GM19452 (cell line): ENCODE measurements around the gene NOXA1.
"Not testable (repeated sequence)": the region's sequence is repeated elsewhere in the genome, so short reads cannot be mapped to it uniquely, and the experiment has no call there.

ENCODE experiments used
- ATAC-seq: cut with Tn5 transposase; IDR thresholded peaks from one replicate; pipeline ENCODE4 v1.9.1; 2021; ENCODE audit not compliant: unreplicated experiment

NOXA1 gene

DNA sequence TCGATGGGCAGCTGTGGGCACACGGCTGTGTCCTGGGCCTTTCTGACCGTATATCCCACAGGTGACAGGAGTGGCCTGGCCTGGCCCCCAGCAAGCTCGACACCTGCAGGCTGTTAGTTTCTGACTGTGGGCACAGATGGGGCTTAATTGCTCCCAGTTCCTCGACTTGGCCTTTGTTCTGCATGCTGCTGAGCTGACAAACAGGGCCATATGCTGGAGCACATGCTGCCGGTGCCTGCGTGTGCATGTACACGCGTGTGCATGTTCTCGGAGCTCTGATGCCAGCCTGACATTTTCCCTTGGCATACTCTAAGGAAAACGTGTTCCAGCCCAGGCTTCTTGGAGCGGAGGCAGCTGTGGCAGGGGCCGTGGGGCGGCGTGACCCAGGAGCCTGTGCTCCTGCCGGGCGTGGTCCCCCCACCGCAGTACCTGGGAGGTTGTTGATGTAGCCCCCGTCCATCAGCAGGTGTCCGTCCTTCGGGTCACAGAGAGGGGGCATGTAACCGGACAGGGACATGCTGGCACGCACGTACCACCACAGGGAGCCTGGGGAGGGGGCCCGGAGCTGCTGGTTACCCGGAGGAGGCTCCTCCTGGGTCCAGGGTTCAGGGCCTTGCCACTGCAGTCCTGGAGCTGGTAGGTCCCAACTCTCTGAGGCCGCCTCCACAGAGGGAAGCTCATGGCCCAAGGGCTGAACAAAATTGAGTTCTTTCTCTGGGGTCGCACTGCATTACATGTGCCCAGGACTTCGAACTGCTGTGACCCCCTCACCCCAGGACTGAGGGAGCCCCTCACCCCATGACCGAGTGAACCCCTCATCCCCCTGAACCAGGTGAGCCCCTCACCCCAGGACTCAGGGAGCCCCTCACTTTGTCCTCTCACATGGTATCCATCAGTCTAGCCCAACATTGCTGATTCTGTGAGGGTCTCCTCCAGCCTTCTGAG, 40.1 kb downstream of the NOXA1 start:
- no peak for ATAC-seq

DNA sequence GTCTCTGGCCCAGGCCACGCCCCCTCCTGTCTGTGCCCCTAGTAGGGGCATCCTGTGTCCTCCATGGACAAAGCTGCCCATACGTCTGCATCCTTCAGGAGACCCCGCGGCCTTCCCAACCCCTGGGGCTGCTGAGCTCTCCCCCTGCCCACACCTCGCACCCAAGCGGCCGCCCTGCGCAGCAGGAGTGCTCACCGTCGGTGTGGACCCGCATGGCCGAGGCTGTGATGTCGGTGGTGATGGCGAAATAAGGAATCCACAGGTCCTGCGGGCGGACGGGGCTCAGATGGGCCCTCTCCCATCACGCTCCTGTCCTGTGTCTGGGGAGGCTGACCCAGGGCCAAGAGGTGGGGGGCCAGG, 40.7 kb downstream of the NOXA1 start:
- no peak for ATAC-seq

DNA sequence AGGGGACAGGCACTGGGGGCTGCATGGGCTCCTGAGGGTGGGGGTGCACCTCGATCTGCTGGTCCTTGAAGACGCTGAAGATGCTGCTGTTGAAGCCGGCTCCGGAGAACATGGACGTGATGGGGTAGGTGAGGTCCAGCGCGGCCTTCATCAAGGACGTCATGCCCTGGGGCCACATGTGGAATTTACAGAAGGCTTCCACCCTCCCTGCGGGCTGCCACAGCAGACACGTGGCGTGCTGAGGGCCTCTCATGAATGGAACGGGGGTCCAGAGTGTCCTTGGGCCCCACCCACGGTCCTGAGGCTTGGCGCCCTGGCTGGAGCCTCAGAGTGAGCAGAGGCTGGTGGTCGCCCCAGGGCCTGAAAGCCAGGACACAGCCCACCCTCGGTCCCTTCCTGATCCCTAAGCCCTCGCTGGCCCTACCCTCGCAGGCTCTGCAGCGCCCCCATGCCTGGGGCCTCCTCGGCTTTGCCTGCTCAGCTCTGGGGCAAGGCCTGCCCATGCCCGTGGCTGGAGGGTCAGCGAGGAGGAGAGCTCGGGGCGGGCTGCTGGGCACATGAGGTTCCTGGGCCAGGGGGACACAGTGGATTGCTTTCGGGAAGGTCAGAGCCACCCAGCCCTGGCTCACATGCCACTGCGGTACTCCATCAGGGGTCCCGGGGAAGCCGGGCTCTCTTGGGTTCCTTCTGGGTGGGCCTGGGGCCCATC, 41.3 kb downstream of the NOXA1 start:
- no peak for ATAC-seq

DNA sequence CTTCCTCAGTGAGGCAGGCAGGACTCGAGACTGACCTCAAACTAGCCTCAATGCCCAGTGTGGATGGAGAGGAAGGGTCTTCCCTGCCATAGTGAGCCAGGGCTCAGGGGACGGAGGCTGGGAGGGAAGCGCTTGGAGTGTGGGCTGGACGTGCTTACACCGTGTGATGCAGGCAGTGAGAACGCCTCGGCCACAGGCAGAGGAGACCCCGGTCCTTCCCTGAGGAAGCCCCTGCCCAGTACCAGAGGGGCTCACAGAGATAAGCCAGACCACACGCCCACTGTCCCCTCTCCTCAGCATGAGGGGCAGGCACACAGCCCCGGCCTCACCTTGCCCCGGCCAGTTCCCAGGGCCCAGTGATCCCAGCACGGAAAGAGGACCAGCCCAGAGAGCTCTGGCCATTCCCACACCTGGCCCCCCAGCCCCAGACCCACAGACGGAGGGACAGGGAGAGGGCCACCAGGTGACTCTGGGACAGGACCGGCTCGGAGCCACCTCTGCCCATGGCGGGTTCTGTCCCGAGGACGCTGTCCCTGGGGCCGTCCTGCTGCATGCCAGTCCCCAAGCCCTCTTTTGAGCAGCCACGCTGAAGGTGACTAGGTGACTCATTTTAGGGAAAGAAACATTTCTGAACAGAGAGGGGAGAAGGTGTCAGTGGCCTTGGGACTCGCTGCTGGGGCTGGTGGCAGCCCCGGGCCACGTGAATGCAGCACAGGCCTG, 42.0 kb downstream of the NOXA1 start:
- no peak for ATAC-seq

DNA sequence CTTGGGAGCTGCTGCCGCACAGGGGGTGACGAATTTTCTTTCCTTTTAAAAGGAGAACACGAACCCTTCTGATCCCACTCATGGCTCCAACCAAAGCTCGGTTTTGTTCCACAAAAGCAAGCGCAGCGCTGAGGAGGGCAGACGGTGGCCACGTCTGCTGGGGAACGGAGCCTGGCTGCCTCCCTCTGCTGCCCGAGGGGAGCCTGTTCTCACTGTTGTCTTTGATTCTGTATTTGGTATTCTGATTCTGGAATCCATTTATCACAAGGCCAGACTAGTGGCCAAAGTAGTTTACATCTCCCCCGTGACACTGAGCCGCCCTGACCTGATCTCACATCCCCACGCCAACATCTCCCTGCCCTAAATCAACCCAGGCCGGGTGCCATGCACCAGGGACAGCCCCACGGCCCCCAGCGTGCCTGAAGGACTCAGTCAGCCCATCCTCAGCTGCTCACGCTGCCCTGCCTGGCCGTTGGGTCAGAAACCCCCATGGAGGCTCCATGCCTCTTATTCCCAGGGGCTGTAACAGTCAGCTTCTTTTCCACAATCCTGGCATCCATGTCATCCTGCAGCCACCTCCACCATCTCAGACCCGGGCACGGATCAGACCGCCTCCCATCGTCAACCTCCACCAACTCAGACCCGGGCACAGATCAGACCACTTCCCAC, 42.7 kb downstream of the NOXA1 start:
- no peak for ATAC-seq

DNA sequence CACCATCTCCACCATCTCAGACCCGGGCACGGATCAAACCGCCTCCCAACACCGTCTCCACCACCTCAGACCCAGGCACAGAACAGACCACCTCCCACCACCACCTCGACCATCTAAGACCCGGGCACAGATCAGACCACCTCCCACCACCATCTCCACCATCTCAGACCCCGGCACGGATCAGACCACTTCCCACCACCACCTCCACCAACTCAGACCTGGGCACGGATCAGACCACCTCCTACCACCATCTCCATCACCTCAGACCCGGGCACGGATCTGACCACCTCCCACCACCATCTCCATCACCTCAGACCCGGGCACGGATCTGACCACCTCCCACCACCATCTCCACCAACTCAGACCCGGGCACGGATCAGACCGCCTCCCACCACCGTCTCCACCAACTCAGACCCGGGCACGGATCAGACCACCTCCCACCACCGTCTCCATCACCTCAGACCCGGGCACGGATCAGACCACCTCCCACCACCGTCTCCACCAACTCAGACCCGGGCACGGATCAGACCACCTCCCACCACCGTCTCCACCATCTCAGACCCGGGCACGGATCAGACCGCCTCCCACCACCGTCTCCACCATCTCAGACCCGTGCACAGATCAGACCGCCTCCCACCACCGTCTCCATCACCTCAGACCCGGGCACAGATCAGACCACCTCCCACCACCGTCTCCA, 43.3 kb downstream of the NOXA1 start:
- not testable (repeated sequence) for ATAC-seq

DNA sequence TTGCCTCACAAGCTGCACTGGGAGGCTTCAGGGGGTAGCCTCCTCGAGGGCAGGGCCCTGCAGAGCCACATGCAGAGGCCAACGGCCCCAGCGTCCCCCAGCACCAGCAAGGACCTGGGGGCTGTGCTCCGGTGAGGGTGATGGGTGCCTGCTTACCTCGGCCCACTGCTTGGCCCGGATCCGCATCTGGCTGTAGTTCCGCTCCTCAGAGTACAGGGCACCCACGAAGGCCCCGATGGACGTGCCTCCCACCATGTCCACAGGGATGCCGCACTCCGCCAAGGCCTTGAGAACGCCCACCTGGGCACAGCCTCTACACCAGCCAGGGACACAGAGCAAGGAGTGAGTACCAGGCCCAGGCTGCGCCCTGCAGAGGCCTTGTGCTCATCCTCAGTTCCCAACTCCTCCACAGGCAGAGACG, 44.0 kb downstream of the NOXA1 start:
- no peak for ATAC-seq

DNA sequence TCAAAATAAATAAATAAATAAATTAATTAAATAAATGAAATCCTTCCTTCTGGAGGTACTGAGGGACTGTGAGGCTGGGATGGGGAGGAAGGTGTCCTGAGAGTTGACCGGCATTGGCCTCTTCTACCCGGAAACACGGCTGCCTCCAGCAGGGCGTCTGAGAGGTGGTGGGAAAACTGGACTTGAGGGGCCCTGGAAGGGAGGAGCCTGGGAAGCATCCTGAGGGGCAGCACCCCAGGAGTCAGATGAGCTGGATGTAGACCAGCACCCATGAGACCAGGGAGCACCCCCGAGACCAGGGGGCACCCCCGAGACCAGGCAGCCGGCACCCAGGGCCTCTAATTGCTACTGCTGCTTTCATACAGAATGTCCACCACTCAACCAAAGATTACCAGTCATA, 44.7 kb downstream of the NOXA1 start:
- ATAC-seq = no peak

DNA sequence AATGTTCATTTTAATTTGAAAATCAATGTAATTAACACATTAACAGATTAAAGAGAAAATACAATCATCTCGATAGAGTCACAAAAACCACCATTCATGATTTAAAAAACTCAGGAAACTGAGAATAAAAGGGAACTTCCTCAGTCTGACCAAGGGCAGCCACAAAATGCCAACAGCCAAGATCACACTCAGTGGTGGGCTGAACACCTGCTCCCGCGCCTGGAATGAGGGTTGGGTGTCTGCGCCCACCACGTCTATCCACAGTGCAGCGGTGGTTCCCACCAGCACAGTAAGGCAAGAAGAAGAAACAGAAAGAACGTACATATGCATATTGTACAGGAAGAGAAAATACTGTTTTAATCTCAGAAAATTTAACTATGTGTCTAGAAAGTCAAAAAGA, 47.6 kb downstream of the NOXA1 start:
- no peak for ATAC-seq

DNA sequence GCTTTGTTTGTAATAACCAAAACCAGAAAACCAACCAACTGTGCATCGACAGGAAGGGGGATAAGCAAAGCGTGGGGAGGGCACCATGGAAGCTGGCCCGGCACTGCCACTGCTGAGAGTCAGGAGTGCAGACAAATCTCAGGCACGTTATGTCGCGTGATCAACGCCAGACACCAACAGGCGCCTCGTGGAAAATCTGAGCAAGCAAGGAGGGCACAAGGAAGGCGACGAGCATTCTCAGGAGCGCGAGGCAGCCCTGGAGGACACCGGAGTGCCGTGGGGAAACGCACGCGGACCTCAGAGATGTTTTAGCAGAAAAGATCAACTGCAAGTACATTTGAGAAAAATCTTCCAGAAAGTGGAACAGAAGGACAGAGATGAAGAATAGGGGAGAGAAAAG, 51.1 kb downstream of the NOXA1 start:
- ATAC-seq = no peak

DNA sequence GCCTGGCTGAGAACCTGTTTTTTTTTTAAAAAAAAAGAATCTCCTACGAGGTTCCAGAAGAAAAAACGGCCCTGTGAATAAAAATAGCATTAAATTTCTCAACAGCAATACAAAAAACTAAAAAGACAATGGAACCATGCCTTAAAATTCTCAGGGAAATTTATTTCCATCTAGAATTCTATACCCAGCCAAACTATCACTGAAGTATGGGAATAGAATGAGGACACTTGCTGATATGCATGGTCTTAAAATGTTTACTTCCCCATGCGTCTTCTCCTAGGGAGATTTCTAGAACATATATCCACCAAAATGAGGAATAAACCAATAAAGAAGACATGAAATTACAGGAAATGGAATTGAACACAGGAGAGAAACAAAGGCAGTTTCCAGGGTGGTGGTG, 52.5 kb downstream of the NOXA1 start:
- ATAC-seq = no peak

DNA sequence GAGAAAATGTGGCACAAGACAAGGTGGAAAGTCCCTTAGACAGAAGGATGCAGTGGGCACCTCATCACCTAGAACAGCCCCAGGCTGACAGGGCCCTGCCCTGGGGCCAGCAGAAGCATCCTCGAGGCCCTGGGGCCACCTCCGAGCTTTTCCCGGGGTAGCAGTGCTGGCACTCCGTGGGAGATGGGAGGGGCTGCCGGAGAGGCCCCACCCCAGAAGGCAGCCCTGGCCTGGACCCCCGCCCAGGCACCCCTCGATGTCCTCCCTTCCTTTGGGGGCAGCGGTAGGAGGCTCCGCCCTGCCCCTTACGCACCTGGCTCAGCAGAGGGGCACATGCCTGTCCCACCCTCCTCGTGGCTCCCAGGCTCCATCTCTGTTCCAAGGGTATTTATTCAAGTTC, 53.7 kb downstream of the NOXA1 start:
- no peak for ATAC-seq

DNA sequence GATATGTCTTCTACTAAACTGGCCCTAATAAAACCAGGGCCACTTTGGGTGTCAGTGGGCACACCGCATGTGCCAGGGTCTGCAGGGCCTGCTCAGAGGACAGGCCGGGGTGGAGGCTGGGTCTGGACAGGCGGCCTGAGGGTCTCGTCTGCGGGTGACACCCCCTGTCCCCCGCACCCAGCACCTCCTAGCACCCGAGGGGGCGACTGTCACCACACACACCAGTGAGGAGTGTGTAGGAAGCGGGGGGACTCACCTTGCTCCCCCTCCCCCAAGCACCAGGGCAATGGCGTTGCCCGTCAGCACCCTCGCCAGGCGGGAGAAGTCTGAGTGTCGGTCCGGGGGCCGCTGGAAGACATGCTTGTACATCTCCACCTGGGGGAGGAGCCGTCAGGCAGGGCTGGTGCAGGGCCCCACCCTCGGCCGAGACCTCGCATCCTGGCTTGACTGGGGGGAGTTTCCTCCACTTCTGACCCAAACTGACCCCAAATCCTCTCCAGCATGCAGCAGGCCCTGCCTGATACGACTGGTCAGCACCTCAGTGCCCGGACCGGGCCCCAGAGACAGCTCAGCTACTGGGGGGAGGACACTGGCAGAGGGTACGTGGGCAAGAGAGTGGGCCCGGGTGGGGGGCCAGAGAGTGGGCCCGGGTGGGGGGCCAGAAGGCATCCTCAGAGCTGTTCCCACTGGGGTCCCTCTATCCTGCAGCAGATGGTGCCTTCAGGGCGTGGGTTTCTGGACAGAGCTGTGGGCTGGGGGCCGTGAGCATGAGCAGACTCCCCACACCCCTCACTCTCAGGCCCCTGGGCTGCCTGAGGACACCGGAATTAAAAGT, 54.8 kb downstream of the NOXA1 start:
- no peak for ATAC-seq

DNA sequence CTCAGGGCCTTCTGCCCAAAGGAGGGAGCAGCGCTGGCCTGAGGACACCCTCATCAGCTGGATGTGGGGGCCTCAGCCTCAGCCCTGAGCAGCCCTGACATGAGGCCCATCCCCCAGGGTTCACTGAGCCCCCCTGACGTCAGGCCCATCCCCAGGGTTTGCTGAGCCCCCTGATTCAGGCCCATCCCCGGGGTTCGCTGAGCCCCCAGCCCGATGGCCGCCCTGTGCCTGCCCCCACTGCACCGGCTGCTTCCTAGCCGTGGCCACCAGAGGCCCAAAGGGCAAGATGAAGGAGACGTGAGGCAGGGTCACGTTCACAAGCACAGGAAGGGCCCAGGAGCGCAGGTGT, 55.4 kb downstream of the NOXA1 start:
- no peak for ATAC-seq

DNA sequence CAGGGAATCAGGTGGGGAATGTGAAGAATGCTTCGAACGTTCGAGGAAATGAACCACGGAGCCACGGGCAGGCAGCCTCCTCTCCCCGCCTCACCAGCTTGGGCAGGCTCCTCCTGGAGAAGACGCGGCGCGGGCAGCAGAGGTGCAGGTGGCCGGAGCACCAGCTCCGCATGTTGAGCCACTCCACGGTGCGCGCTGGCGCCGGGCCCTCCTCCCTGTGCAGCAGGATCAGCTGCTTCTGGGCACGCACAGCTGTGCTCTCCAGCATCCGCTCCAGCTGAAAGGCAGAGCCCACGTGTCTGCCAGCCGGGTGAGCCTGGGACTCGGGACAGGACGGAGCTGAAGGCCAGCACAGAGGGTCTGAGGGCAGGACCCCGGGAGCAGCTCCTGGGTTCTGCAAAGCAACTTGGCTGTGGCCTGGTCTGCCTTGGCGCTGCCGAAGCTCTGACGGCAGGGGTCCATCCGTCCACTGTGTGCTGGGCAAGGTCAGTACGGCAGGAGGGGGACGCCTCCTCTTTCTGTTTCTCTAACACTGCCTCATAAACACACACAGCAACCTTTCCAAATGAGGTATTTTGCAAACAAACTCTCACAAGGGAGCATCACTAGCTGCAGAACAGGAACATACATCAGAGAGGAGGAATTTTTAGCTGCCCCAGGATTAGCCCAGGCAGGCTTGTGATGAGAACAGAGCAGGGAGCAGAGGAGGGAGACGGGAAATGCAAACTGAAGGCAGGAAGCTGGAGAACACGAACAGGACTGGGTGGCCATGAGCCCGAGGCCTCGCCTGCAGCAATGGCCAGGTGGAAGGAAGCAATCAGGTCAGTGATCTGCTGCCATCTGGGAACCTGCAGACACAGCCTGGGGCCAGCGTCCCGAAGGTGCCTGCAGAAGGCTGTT, 56.0 kb downstream of the NOXA1 start:
- no peak for ATAC-seq

DNA sequence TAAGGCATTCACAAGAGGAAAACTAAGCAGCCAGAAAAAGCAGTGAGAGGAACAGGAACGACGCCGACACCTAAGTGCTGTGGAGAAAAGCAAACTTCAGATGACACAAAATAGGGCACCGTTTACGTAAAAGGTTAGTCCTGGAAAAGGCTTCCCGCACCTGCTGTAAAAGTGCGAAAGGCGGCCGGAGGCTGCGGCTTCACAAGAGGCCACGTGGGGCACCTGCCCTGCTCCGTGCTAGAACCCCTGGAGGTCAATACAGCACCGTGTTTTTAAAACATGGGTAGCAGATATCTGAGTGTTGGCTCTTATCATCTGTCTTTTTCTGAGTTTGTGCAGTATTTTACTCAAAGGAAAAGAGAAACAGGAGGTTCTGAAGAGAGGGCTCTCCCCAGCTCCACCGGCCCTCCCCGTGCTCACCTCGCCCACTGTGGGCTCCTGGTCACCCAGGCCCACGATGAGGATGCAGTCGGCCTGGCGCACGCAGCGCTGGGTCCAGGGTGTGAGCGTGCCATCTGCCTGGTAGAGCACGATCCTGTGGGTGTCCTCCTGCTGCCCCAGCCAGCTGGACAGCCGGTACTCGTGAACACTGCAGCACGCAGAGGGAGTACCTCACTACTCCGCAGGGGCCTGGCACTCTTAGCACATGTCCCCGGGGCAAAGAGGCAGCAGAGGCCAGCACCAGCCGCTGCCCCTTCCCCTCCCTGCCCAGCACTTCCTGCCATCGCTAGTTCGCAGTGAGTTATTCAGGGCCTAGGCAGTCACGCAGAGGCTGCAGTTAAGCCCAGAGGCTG, 56.9 kb downstream of the NOXA1 start:
- ATAC-seq = no peak

DNA sequence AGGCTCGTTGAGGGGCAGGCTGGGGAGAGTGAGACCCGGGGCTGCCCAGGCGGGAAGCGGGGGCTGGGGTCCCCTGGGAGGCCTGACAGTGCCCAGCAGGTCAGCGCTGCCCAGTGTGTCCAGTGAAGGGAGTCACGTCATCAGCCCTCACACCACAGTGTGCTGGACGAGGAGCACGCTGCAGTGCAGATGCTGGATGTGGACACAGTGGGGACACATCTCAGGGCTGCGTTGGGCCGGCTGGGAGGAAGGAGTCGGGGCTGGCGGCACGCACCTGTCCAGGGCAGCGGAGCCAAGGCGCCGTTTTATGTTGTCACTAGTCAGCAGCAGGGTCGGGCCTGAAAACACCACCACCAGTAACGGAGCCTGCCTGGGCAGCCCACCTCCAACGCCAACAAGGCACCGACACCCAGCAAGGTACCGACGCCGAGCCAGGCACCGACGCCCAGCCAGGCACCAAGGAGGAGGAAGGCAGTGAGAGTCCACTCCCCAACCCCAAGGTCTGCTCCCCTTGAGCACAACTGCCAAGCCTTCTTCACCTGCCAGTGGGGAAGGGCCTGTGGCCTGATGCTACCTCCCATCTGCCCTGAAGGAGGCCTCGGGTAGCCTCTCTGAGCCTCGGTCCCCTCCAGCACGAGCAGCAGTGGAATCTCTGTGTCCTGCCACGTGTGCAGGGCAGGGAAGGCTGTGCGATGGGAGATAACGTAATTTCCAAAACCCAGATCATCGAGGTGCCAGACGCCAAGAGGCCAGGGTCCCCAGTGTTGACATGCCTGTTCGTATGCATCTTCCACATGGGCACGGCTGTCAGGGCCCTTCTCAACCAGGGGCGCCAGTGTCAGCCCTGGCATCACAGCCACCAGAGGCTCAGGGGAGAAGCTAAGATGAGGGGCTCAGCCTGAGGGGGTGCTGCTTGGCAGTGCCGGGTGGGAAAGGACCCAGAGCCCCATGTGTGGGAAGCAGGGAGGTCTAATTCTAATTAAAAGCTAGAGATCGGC, 57.8 kb downstream of the NOXA1 start:
- ATAC-seq = no peak
